ENCODE data around the gene TCEANC.
"Not testable (repeated sequence)": the region's sequence is repeated elsewhere in the genome, so short reads cannot be mapped to it uniquely, and the experiment has no call there.

The TCEANC gene

GRCh38 chrX:13659063-13659462, 6.1 kb downstream of the TCEANC start:
- Histone ChIP-seq H3K4me2 (ENCODE audit: low read length) (peak overlapping the region; percentile 60), H3K27me3 (ENCODE audit: control insufficient read depth, insufficient read depth, low read length) (no peaks in the 10 kb centered on the region), H3K36me3 (ENCODE audit: insufficient read depth, low read length) (peaks cover 5% of the 10 kb centered on the region), H3K9me3 (replicated peaks; ENCODE audit: low read length) (no peaks in the 10 kb centered on the region), H3K4me3 (ENCODE audit: low read length) (no peak overlapping the region), H3K9ac (ENCODE audit: low read depth, low read length) (peak overlapping the region; percentile 66), H3K4me1 (ENCODE audit: control insufficient read depth, insufficient read depth, low read length) (peaks cover 8% of the 10 kb centered on the region)

GRCh38 chrX:13661735-13662288, 8.9 kb downstream of the TCEANC start:
- H3K9ac ChIP-seq (ENCODE audit: low read depth, low read length): no peak overlapping the region
- no peaks in the 10 kb centered on the region for H3K9me3 ChIP-seq (replicated peaks; ENCODE audit: low read length)
- H3K4me2 ChIP-seq (ENCODE audit: low read length): no peak overlapping the region
- H3K4me3 ChIP-seq (ENCODE audit: low read length): no peak overlapping the region
- peaks cover 5% of the 10 kb centered on the region for H3K36me3 ChIP-seq (ENCODE audit: insufficient read depth, low read length)
- no peaks in the 10 kb centered on the region for H3K27me3 ChIP-seq (ENCODE audit: control insufficient read depth, insufficient read depth, low read length)
- H3K4me1 ChIP-seq (ENCODE audit: control insufficient read depth, insufficient read depth, low read length): peaks cover 8% of the 10 kb centered on the region

DNA sequence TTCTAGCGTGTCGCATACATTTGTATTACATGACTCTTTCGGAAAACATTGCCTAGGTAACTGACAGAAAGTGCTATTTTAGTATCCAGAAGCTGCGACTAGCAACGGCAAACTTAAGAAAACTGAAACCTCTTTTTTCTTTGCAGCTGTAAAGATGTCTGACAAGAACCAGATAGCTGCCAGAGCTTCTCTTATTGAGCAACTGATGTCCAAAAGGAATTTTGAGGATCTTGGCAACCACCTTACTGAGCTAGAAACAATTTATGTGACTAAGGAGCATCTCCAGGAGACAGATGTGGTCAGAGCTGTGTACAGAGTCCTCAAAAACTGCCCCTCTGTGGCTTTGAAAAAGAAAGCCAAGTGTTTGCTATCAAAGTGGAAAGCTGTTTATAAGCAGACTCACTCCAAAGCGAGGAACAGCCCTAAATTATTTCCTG, 9.4 kb downstream of the TCEANC start:
- no peaks in the 10 kb centered on the region for H3K9me3 ChIP-seq (replicated peaks; ENCODE audit: low read length)
- no peak overlapping the region for H3K4me3 ChIP-seq (ENCODE audit: low read length)
- H3K4me2 ChIP-seq (ENCODE audit: low read length): no peak overlapping the region
- H3K4me1 ChIP-seq (ENCODE audit: control insufficient read depth, insufficient read depth, low read length): peaks cover 8% of the 10 kb centered on the region
- peaks cover 5% of the 10 kb centered on the region for H3K36me3 ChIP-seq (ENCODE audit: insufficient read depth, low read length)
- no peaks in the 10 kb centered on the region for H3K27me3 ChIP-seq (ENCODE audit: control insufficient read depth, insufficient read depth, low read length)
- no peak overlapping the region for H3K9ac ChIP-seq (ENCODE audit: low read depth, low read length)

GRCh38 chrX:13664020-13664419, 11.1 kb downstream of the TCEANC start:
- Histone ChIP-seq H3K4me3 (ENCODE audit: low read length) (no peak overlapping the region), H3K9ac (ENCODE audit: low read depth, low read length) (no peak overlapping the region), H3K4me2 (ENCODE audit: low read length) (no peak overlapping the region), H3K36me3 (ENCODE audit: insufficient read depth, low read length) (peaks cover 5% of the 10 kb centered on the region), H3K4me1 (ENCODE audit: control insufficient read depth, insufficient read depth, low read length) (peaks cover 5% of the 10 kb centered on the region), H3K27me3 (ENCODE audit: control insufficient read depth, insufficient read depth, low read length) (no peaks in the 10 kb centered on the region), H3K9me3 (replicated peaks; ENCODE audit: low read length) (no peaks in the 10 kb centered on the region)

GRCh38 chrX:13666836-13667235, 13.9 kb downstream of the TCEANC start:
- Histone ChIP-seq H3K4me1 (ENCODE audit: control insufficient read depth, insufficient read depth, low read length) (no peaks in the 10 kb centered on the region), H3K4me3 (ENCODE audit: low read length) (no peak overlapping the region), H3K27me3 (ENCODE audit: control insufficient read depth, insufficient read depth, low read length) (no peaks in the 10 kb centered on the region), H3K9me3 (replicated peaks; ENCODE audit: low read length) (no peaks in the 10 kb centered on the region), H3K36me3 (ENCODE audit: insufficient read depth, low read length) (peaks cover 5% of the 10 kb centered on the region), H3K4me2 (ENCODE audit: low read length) (no peak overlapping the region), H3K9ac (ENCODE audit: low read depth, low read length) (no peak overlapping the region)

DNA sequence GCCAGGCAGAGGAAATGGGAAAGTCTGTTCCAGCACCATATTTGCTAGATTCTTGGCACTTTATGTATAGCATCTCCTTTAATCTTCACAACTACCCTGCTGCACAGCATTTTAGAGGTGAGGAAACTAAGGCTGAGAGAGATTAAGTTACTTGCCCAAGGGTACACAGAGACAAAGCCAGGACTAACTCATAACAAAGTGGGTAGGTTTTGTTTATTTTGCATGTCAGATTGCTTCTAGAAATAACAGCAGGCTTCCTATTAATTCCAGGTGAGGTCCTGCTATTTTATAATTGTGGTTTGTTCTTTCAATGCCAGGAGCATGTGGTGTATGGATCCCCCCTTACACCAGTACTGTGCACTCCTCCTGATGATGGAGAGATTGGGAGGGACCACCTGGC, 15.0 kb downstream of the TCEANC start:
- Histone ChIP-seq H3K9me3 (replicated peaks; ENCODE audit: low read length) (no peaks in the 10 kb centered on the region), H3K4me1 (ENCODE audit: control insufficient read depth, insufficient read depth, low read length) (no peaks in the 10 kb centered on the region), H3K27me3 (ENCODE audit: control insufficient read depth, insufficient read depth, low read length) (no peaks in the 10 kb centered on the region), H3K36me3 (ENCODE audit: insufficient read depth, low read length) (no peaks in the 10 kb centered on the region), H3K4me3 (ENCODE audit: low read length) (no peak overlapping the region), H3K4me2 (ENCODE audit: low read length) (no peak overlapping the region), H3K9ac (ENCODE audit: low read depth, low read length) (no peak overlapping the region)

- Histone ChIP-seq H3K4me1 (ENCODE audit: control insufficient read depth, insufficient read depth, low read length) (no peaks in the 10 kb centered on the region), H3K27me3 (ENCODE audit: control insufficient read depth, insufficient read depth, low read length) (no peaks in the 10 kb centered on the region), H3K9ac (ENCODE audit: low read depth, low read length) (no peak overlapping the region), H3K36me3 (ENCODE audit: insufficient read depth, low read length) (no peaks in the 10 kb centered on the region), H3K9me3 (replicated peaks; ENCODE audit: low read length) (no peaks in the 10 kb centered on the region), H3K4me3 (ENCODE audit: low read length) (no peak overlapping the region), H3K4me2 (ENCODE audit: low read length) (no peak overlapping the region)
Observed at GRCh38 chrX:13669246-13669737, 16.4 kb downstream of the TCEANC start.

- not testable (repeated sequence) for H3K4me1 ChIP-seq (ENCODE audit: control insufficient read depth, insufficient read depth, low read length); H3K36me3 ChIP-seq (ENCODE audit: insufficient read depth, low read length); H3K27me3 ChIP-seq (ENCODE audit: control insufficient read depth, insufficient read depth, low read length); H3K9ac ChIP-seq (ENCODE audit: low read depth, low read length); H3K9me3 ChIP-seq (replicated peaks; ENCODE audit: low read length); H3K4me2 ChIP-seq (ENCODE audit: low read length); H3K4me3 ChIP-seq (ENCODE audit: low read length)
Observed at GRCh38 chrX:13669755-13670154, 16.8 kb downstream of the TCEANC start.

DNA sequence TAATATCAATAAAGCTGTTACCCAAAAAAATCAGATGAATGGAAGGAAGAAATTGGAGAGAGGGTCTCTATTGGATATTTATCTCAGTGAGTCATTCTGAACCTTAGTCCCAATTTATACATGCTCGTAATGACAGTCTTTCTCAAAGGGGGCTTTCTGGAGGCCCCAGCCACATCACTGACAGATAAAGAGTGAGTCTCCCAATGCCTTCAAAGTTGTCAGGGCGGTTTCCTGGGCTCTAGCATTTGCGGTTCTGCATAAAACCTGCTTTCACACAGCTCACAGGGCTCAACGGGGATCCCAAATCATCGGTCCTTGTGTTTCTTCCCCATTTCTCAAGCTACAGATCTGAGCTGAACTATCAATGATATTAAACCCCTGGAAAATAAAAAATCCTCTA, 17.3 kb downstream of the TCEANC start:
- Histone ChIP-seq H3K9ac (ENCODE audit: low read depth, low read length) (no peak overlapping the region), H3K36me3 (ENCODE audit: insufficient read depth, low read length) (no peaks in the 10 kb centered on the region), H3K27me3 (ENCODE audit: control insufficient read depth, insufficient read depth, low read length) (no peaks in the 10 kb centered on the region), H3K4me1 (ENCODE audit: control insufficient read depth, insufficient read depth, low read length) (no peaks in the 10 kb centered on the region), H3K4me3 (ENCODE audit: low read length) (no peak overlapping the region), H3K9me3 (replicated peaks; ENCODE audit: low read length) (no peaks in the 10 kb centered on the region), H3K4me2 (ENCODE audit: low read length) (no peak overlapping the region)

DNA sequence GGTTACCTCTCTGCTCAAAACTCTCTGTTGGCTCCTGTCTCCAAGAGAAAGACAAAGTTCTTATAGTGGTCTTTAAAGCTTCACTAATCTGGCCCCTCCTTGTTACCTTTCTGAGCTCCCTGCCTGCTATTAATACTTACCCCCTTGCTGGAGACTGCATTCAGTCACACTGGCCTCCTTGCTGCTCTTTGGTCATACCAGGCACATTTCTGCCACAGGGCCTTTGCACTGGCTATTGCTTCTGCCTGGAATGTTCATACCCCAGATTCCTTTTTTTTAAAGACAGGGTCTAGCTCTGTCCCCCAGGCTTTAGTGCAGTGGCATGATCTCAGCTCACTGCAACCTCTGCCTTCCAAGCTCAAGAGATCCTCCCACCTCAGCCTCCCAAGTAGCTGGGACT, 20.1 kb downstream of the TCEANC start:
- no peak overlapping the region for H3K9ac ChIP-seq (ENCODE audit: low read depth, low read length)
- no peak overlapping the region for H3K4me2 ChIP-seq (ENCODE audit: low read length)
- H3K27me3 ChIP-seq (ENCODE audit: control insufficient read depth, insufficient read depth, low read length): no peaks in the 10 kb centered on the region
- no peaks in the 10 kb centered on the region for H3K36me3 ChIP-seq (ENCODE audit: insufficient read depth, low read length)
- no peak overlapping the region for H3K4me3 ChIP-seq (ENCODE audit: low read length)
- no peaks in the 10 kb centered on the region for H3K4me1 ChIP-seq (ENCODE audit: control insufficient read depth, insufficient read depth, low read length)
- no peaks in the 10 kb centered on the region for H3K9me3 ChIP-seq (replicated peaks; ENCODE audit: low read length)

DNA sequence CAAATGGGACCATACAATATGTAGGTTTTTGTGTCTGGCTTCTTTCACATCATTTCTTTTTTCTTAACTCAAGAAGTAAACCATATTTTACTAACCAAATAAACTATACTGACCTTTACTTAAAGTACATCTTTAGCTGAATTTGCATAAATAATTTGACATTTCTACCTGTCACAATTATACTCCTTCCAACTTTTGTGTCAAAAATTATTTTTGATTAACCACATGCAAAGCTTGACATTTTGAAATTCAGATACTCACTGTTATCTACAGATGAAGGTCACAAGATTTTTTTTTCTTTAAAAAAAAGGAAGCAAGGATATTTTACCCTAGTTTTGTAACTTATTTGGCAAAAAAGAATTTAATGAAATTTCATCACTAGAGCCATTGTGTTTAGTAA, 23.9 kb downstream of the TCEANC start:
- no peak overlapping the region for H3K9ac ChIP-seq (ENCODE audit: low read depth, low read length)
- H3K36me3 ChIP-seq (ENCODE audit: insufficient read depth, low read length): no peaks in the 10 kb centered on the region
- no peak overlapping the region for H3K4me3 ChIP-seq (ENCODE audit: low read length)
- H3K4me2 ChIP-seq (ENCODE audit: low read length): no peak overlapping the region
- H3K27me3 ChIP-seq (ENCODE audit: control insufficient read depth, insufficient read depth, low read length): no peaks in the 10 kb centered on the region
- H3K4me1 ChIP-seq (ENCODE audit: control insufficient read depth, insufficient read depth, low read length): no peaks in the 10 kb centered on the region
- H3K9me3 ChIP-seq (replicated peaks; ENCODE audit: low read length): no peaks in the 10 kb centered on the region

GRCh38 chrX:13679700-13680099, 26.8 kb downstream of the TCEANC start:
- not testable (repeated sequence) for H3K4me2 ChIP-seq (ENCODE audit: low read length); H3K36me3 ChIP-seq (ENCODE audit: insufficient read depth, low read length); H3K4me3 ChIP-seq (ENCODE audit: low read length); H3K27me3 ChIP-seq (ENCODE audit: control insufficient read depth, insufficient read depth, low read length); H3K9ac ChIP-seq (ENCODE audit: low read depth, low read length); H3K4me1 ChIP-seq (ENCODE audit: control insufficient read depth, insufficient read depth, low read length); H3K9me3 ChIP-seq (replicated peaks; ENCODE audit: low read length)

All from skeletal muscle satellite cell (primary cell).